T-helper 2 cell (primary cell): ENCODE measurements around the gene KIAA2012.

ENCODE experiments used
- DNase-seq, 5 experiments: peaks; one replicate each; pipeline versions ENCODE4 v3.0.0 to v3.0.0-alpha.2; 2012 to 2022

Gene KIAA2012

GRCh38 chr2:202090530-202090929 lies 17.5 kb downstream of the KIAA2012 start:
- DNase-seq: no peak

GRCh38 chr2:202091476-202091875 lies 18.4 kb downstream of the KIAA2012 start:
- no peak for DNase-seq

- DNase-seq: no peak
Observed at GRCh38 chr2:202094426-202094986, 21.5 kb downstream of the KIAA2012 start.

- DNase-seq: no peak
Observed at GRCh38 chr2:202095235-202095634, 22.2 kb downstream of the KIAA2012 start.

- DNase-seq: no peak
Observed at GRCh38 chr2:202096736-202097135, 23.7 kb downstream of the KIAA2012 start.

GRCh38 chr2:202098291-202098690 lies 25.2 kb downstream of the KIAA2012 start:
- DNase-seq: no peak

- DNase-seq: no peak
Observed at GRCh38 chr2:202099515-202099914, 26.5 kb downstream of the KIAA2012 start.

- DNase-seq: no peak
Observed at GRCh38 chr2:202100176-202100575, 27.1 kb downstream of the KIAA2012 start.

GRCh38 chr2:202101026-202101579 lies 28.0 kb downstream of the KIAA2012 start:
- DNase-seq: no peak

GRCh38 chr2:202102425-202103000 lies 29.5 kb downstream of the KIAA2012 start:
- DNase-seq: no peak

- peak in 1 of 5 experiments; percentile 42 for DNase-seq
Observed at GRCh38 chr2:202104286-202104870, 31.3 kb downstream of the KIAA2012 start.

- no peak for DNase-seq
Observed at GRCh38 chr2:202105025-202105424, 32.0 kb downstream of the KIAA2012 start.

- no peak for DNase-seq
Observed at GRCh38 chr2:202108345-202108744, 35.3 kb downstream of the KIAA2012 start.

- no peak for DNase-seq
Observed at GRCh38 chr2:202109139-202109736, 36.2 kb downstream of the KIAA2012 start.

- no peak for DNase-seq
Observed at GRCh38 chr2:202109737-202110184, 36.7 kb downstream of the KIAA2012 start.

GRCh38 chr2:202110491-202110890 lies 37.4 kb downstream of the KIAA2012 start:
- no peak for DNase-seq

GRCh38 chr2:202112041-202112440 lies 39.0 kb downstream of the KIAA2012 start:
- no peak for DNase-seq

- DNase-seq: peak in 1 of 5 experiments; percentile 9
Observed at GRCh38 chr2:202113571-202114142, 40.6 kb downstream of the KIAA2012 start.

GRCh38 chr2:202114291-202114690 lies 41.2 kb downstream of the KIAA2012 start:
- no peak for DNase-seq

- no peak for DNase-seq
Observed at GRCh38 chr2:202114795-202115194, 41.7 kb downstream of the KIAA2012 start.

GRCh38 chr2:202115479-202115971 lies 42.5 kb downstream of the KIAA2012 start:
- no peak for DNase-seq

GRCh38 chr2:202116691-202117090 lies 43.6 kb downstream of the KIAA2012 start:
- DNase-seq: no peak

GRCh38 chr2:202118168-202118567 lies 45.1 kb downstream of the KIAA2012 start:
- DNase-seq: no peak
